K562 (cell line): ENCODE results near the gene TBC1D2B. TPM values are rescaled to one million over a fixed set of nuclear protein-coding genes. Genes with fewer than 3 reads are reported as not detected.

ENCODE experiments used
- ZBTB40 ChIP-seq, 2 experiments: fragments of 450-650 bp in 1 of 2; sonication (generic) in 1 of 2; formaldehyde crosslinking in 1 of 2; IDR thresholded peaks; 2 replicates each; pipeline versions ENCODE4 v1.7.1 to v1.9.0; 2016 to 2022; ENCODE audit warnings: inconsistent platforms in 1 of 2, mild to moderate bottlenecking in 1 of 2, missing genetic modification reagents in 1 of 2
- polyA plus RNA-seq, 8 experiments: library from polyadenylated mRNA; depleted of rRNA in 4 of 8; stranded (reverse) in 5 of 8; unstranded in 3 of 8; fragments of >200 nt; fragmentation: Nextera tagmentation in 2 of 8; fragmentation: Illumina TruSeq in 1 of 8; extraction: Ambion mirVana in 2 of 8; extraction: Trizol in 1 of 8; gene quantifications; 2 replicates each; pipeline versions ENCODE4 v1.2.1 to v1.2.3, GENCODE V29; 2011 to 2014; ENCODE audit warnings: inconsistent platforms in 1 of 8, missing spikeins in 1 of 8
- total RNA-seq, 7 experiments: library from RNA; depleted of rRNA in 6 of 7; stranded (reverse); fragments of >200 nt in 6 of 7; fragmentation: Illumina TruSeq in 2 of 7; extraction: Trizol in 2 of 7; gene quantifications; 2 replicates each; pipeline versions ENCODE4 v1.2.1 to v1.2.3, GENCODE V29; 2011 to 2021; ENCODE audit warnings: low replicate concordance in 1 of 7

The TBC1D2B gene
- total and polyA plus RNA-seq, 9 of the 15 experiments (the other 6 are each of a cell fraction or from before 2014, with no cell fraction given) = 0.15 to 16.3 (median 8.9) TPM

- TF ChIP-seq ZBTB40 (IDR thresholded peaks at IDR 0.05) = peak; percentile 31; the same call in 1 of the 2 replicates
- no peak for TF ChIP-seq ZBTB40 (CRISPR knock-in tag; IDR thresholded peaks at IDR 0.05)
Measured at GRCh38 chr15:78070049-78070700, 7.3 kb downstream of the TBC1D2B start (continued).
